ENCODE data around the gene SPECC1L. TPM values are rescaled to one million over a fixed set of nuclear protein-coding genes. Genes with fewer than 3 reads are reported as not detected.
"Not testable (repeated sequence)": the region's sequence is repeated elsewhere in the genome, so short reads cannot be mapped to it uniquely, and the experiment has no call there.

Gene SPECC1L
- total RNA-seq, 1 experiment from 2014 or later: 40.8 TPM

GRCh38 chr22:24240381-24240780 is 30.2 kb upstream of the SPECC1L start:
- Histone ChIP-seq H3K4me3 (replicated peaks in 1 of 2; ENCODE audit: low read depth in 1 of 2, low read length in 2 of 2) (no peak overlapping the region), H3K9ac (ENCODE audit: low read length) (no peak overlapping the region), H3K4me2 (ENCODE audit: low read length) (no peak overlapping the region), H3K27ac (ENCODE audit: low read depth, low read length) (no peak overlapping the region), H4K20me1 (ENCODE audit: insufficient read depth) (no peaks in the 10 kb centered on the region), H3K79me2 (ENCODE audit: insufficient read depth, low read length) (no peaks in the 10 kb centered on the region), H2AFZ (ENCODE audit: low read depth, low read length, poor library complexity, severe bottlenecking) (no peak overlapping the region), H3K9me3 (ENCODE audit: control insufficient read depth in 1 of 2, insufficient read depth in 1 of 2, low read depth in 1 of 2, low read length in 2 of 2) (no peaks in the 10 kb centered on the region), H3K27me3 (ENCODE audit: insufficient read depth, low read length) (no peaks in the 10 kb centered on the region), H3K4me1 (ENCODE audit: control insufficient read depth in 1 of 2, insufficient read depth in 2 of 2, low read length in 2 of 2) (peaks cover 31 to 33% of the 10 kb centered on the region in 2 experiments), H3K36me3 (ENCODE audit: control insufficient read depth in 1 of 2, insufficient read depth in 2 of 2, low read length in 2 of 2) (no peaks in the 10 kb centered on the region), H3K9me2 (ENCODE audit: insufficient read depth) (no peaks in the 10 kb centered on the region)
- no TSS peak for BruUV-seq (replicated peaks)
- intact Hi-C loops (cut with micrococcal nuclease): no loop called here
- TF ChIP-seq ZFX (IDR thresholded peaks at IDR 0.05) (no peak), CTCF (IDR thresholded peaks at IDR 0.05 in 2 of 3, conservative IDR thresholded peaks at IDR 0.05 in 1 of 3; ENCODE audit: borderline replicate concordance in 1 of 3, insufficient read depth in 1 of 3, low read depth in 2 of 3, low read length in 2 of 3) (no peak), SP1 (IDR thresholded peaks at IDR 0.05; ENCODE audit: low read depth) (no peak), ATF3 (IDR thresholded peaks at IDR 0.05) (no peak), ELF1 (IDR thresholded peaks at IDR 0.05; ENCODE audit: borderline replicate concordance, low read depth) (no peak), CEBPB (IDR thresholded peaks at IDR 0.05; ENCODE audit: low read depth) (no peak), YY1 (IDR thresholded peaks at IDR 0.05; ENCODE audit: extremely low read depth, insufficient replicate concordance, low read depth, low read length) (no peak), TCF7L2 (IDR thresholded peaks at IDR 0.05; ENCODE audit: borderline replicate concordance, extremely low read depth, insufficient read depth, insufficient read length) (no peak), POLR2AphosphoS5 (IDR thresholded peaks at IDR 0.05; ENCODE audit: low read depth, low read length) (no peak), MAX (IDR thresholded peaks at IDR 0.05) (no peak), REST (IDR thresholded peaks at IDR 0.05; ENCODE audit: low read depth) (no peak), SIN3A (IDR thresholded peaks at IDR 0.05; ENCODE audit: low read depth) (no peak), RAD21 (IDR thresholded peaks at IDR 0.05; ENCODE audit: low read depth) (no peak), CBX3 (IDR thresholded peaks at IDR 0.05; ENCODE audit: low read depth) (no peak)
- POLR2A ChIA-PET: interaction anchor here (1.0 kb wide), 1 partner anchor 39 kb away, joined by 4 read pairs; no protein-coding TSS in a partner anchor
- CTCF ChIA-PET: interaction anchor here (1.4 to 1.6 kb wide), 2 partner anchors 9 to 50 kb away, joined by 3 to 5 read pairs; no protein-coding TSS in a partner anchor
- DNase-seq (ENCODE audit: low read depth, low spot score) (no peak), ATAC-seq (no peak)
- RAD21 ChIA-PET (ENCODE audit: low non-redundant PET in 1 of 2, low total read pairs in 2 of 2, uncharacterized antibody in 2 of 2, unreplicated experiment in 2 of 2): no interaction called here

- H3K27ac ChIP-seq (ENCODE audit: low read depth, low read length); H2AFZ ChIP-seq (ENCODE audit: low read depth, low read length, poor library complexity, severe bottlenecking); H3K9me3 ChIP-seq (ENCODE audit: control insufficient read depth in 1 of 2, insufficient read depth in 1 of 2, low read depth in 1 of 2, low read length in 2 of 2); ATAC-seq; POLR2A ChIA-PET; H3K36me3 ChIP-seq (ENCODE audit: control insufficient read depth in 1 of 2, insufficient read depth in 2 of 2, low read length in 2 of 2); H3K9me2 ChIP-seq (ENCODE audit: insufficient read depth); BruUV-seq (replicated peaks); H4K20me1 ChIP-seq (ENCODE audit: insufficient read depth); H3K4me3 ChIP-seq (replicated peaks in 1 of 2; ENCODE audit: low read depth in 1 of 2, low read length in 2 of 2); H3K4me2 ChIP-seq (ENCODE audit: low read length); H3K79me2 ChIP-seq (ENCODE audit: insufficient read depth, low read length); intact Hi-C loops (cut with micrococcal nuclease); DNase-seq (ENCODE audit: low read depth, low spot score); H3K9ac ChIP-seq (ENCODE audit: low read length); H3K27me3 ChIP-seq (ENCODE audit: insufficient read depth, low read length): not testable (repeated sequence)
- CTCF ChIA-PET: interaction anchor here (1.4 to 1.6 kb wide), 2 partner anchors 10 to 51 kb away, joined by 3 to 5 read pairs; no protein-coding TSS in a partner anchor
- RAD21 ChIA-PET (ENCODE audit: low non-redundant PET in 1 of 2, low total read pairs in 2 of 2, uncharacterized antibody in 2 of 2, unreplicated experiment in 2 of 2): interaction anchor here in 1 of 2 experiments (0.6 kb wide), 1 partner anchor 31 kb away, joined by 3 read pairs; no protein-coding TSS in a partner anchor
- H3K4me1 ChIP-seq (ENCODE audit: control insufficient read depth in 1 of 2, insufficient read depth in 2 of 2, low read length in 2 of 2): peaks cover 33 to 37% of the 10 kb centered on the region in 2 experiments
Measured at GRCh38 chr22:24240985-24241692, 29.5 kb upstream of the SPECC1L start.
